GM20000 (cell line): ENCODE measurements around the gene PDE1C.
"Not testable (repeated sequence)": the region's sequence is repeated elsewhere in the genome, so short reads cannot be mapped to it uniquely, and the experiment has no call there.

ENCODE experiments used
- DNase-seq: peaks from one replicate; pipeline ENCODE4 v3.0.0; 2012; ENCODE audit warnings: low spot score
- TF ChIP-seq, protein P1 (sequence below): IDR thresholded peaks from 2 replicates; pipeline ENCODE4 v1.5.1; 2012; ENCODE audit warnings: mild to moderate bottlenecking, control low read depth; ENCODE audit errors: extremely low read depth, missing control alignments

PDE1C gene

DNA sequence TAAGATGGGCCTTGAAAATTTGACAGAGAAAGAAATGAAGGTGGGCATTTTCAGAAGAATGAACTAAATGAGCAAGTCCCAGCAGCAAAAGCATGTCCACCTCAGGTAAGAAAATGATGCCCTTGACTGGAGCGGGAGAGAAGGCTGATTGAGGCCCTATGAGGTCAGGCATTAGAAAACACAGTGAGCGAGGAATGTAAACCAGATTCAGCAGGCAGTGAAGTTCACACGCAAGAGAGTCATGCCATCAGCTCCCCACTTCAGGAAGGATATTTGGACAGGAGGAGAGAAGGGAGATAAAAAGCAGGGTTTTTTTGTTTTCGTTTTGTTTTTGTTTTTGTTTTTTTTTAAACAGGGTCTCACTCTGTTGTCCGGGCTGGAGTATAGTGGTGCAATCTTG is 216.8 kb downstream of the PDE1C start:
- TF ChIP-seq, protein P1, sequence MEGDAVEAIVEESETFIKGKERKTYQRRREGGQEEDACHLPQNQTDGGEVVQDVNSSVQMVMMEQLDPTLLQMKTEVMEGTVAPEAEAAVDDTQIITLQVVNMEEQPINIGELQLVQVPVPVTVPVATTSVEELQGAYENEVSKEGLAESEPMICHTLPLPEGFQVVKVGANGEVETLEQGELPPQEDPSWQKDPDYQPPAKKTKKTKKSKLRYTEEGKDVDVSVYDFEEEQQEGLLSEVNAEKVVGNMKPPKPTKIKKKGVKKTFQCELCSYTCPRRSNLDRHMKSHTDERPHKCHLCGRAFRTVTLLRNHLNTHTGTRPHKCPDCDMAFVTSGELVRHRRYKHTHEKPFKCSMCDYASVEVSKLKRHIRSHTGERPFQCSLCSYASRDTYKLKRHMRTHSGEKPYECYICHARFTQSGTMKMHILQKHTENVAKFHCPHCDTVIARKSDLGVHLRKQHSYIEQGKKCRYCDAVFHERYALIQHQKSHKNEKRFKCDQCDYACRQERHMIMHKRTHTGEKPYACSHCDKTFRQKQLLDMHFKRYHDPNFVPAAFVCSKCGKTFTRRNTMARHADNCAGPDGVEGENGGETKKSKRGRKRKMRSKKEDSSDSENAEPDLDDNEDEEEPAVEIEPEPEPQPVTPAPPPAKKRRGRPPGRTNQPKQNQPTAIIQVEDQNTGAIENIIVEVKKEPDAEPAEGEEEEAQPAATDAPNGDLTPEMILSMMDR: no peak
- DNase-seq: no peak

DNA sequence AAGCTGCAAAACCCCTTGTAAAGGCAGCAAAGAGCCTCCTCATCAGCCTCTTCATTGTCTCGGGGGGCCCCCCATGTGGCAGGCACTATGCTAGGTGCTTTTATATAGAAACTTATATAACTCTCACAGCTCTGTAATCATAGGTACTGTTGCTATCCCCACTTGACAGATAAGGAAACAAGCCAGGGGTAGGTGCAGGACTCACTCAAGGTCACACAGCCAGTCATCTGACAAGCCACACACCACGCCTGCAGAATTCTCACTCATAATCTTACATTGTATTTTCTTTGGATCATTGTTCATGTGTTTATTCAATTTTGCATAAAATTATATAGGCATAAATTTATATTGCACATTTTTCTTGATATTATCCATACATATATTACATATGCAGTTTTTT is 217.7 kb downstream of the PDE1C start:
- no peak for DNase-seq
- TF ChIP-seq, protein P1: no peak

- TF ChIP-seq, protein P1: no peak
- DNase-seq: no peak
These were observed 219.1 kb downstream of the PDE1C start for GRCh38 chr7:31851119-31851518.

GRCh38 chr7:31850601-31851000 is 219.6 kb downstream of the PDE1C start:
- no peak for DNase-seq
- TF ChIP-seq, protein P1: no peak

- TF ChIP-seq, protein P1: no peak
- no peak for DNase-seq
These were observed 220.1 kb downstream of the PDE1C start for GRCh38 chr7:31850066-31850465.

GRCh38 chr7:31835471-31835870 is 234.7 kb downstream of the PDE1C start:
- DNase-seq: no peak
- TF ChIP-seq, protein P1: no peak

DNA sequence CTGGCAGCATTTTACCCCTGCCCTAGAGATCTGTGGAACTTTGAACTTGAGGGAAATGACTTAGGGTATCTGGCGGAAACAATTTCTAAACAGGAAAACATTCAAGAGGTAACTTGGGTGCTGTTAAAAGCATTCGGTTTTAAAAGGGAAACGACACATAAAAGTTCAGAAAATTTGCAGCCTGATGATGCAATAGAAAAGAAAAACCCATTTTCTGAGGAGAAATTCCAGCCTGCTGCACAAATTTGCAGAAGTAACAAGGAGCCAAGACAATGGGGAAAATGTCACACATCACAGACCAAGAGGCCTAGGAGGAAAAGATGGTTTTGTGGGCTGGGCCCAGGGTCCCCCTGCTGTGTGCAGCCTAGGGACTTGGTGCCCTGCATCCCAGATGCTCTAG is 236.6 kb downstream of the PDE1C start:
- DNase-seq: not testable (repeated sequence)

DNA sequence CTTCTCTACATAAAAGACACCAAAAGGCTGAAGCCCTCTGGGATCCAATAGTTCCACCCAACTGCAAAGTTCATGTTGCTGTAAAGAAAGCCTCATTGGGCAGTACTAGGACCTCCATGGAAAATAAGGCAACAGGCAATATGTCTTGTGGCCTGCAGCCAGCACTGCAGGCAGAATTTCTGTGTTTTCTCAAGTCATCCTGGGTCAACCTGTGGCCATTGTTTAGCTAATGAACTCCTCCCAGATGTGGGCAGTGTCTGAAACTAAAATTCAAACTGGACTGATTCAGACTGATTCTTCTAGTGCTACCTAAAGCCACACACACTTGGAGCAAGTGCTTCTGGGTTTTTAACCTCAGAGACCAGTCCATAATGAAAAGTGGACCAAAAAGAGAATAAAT is 241.7 kb downstream of the PDE1C start:
- TF ChIP-seq, protein P1: no peak

More for the DNA sequence above, 241.7 kb downstream of the PDE1C start:
- DNase-seq: no peak
